Measurements from ENCODE around the gene KAZN.

The KAZN gene

GRCh38 chr1:14723401-14723800 is 124.9 kb downstream of the KAZN start:
- no peak for DNase-seq

- DNase-seq = no peak
Measured at GRCh38 chr1:14724246-14724645, 125.8 kb downstream of the KAZN start.

- no peak for DNase-seq
Measured at GRCh38 chr1:14724678-14725077, 126.2 kb downstream of the KAZN start.

- DNase-seq = no peak
Measured at GRCh38 chr1:14725238-14725637, 126.8 kb downstream of the KAZN start.

GRCh38 chr1:14725695-14726094 is 127.2 kb downstream of the KAZN start:
- DNase-seq = no peak

- DNase-seq = no peak
Measured at GRCh38 chr1:14726606-14727005, 128.1 kb downstream of the KAZN start.

- DNase-seq = no peak
Measured at GRCh38 chr1:14728516-14728915, 130.0 kb downstream of the KAZN start.

- DNase-seq = no peak
Measured at GRCh38 chr1:14732728-14733047, 134.2 kb downstream of the KAZN start.

- no peak for DNase-seq
Measured at GRCh38 chr1:14733048-14733778, 134.7 kb downstream of the KAZN start.

GRCh38 chr1:14733779-14734140 is 135.3 kb downstream of the KAZN start:
- no peak for DNase-seq

- no peak for DNase-seq
Measured at GRCh38 chr1:14735841-14736240, 137.4 kb downstream of the KAZN start.

GRCh38 chr1:14737561-14738094 is 139.1 kb downstream of the KAZN start:
- no peak for DNase-seq

GRCh38 chr1:14738235-14738634 is 139.8 kb downstream of the KAZN start:
- DNase-seq = no peak

- DNase-seq = no peak
Measured at GRCh38 chr1:14738647-14739046, 140.2 kb downstream of the KAZN start.

GRCh38 chr1:14739082-14739832 is 140.8 kb downstream of the KAZN start:
- DNase-seq = no peak

GRCh38 chr1:14740016-14740415 is 141.5 kb downstream of the KAZN start:
- no peak for DNase-seq

- no peak for DNase-seq
Measured at GRCh38 chr1:14741082-14741481, 142.6 kb downstream of the KAZN start.

- no peak for DNase-seq
Measured at GRCh38 chr1:14741532-14741931, 143.0 kb downstream of the KAZN start.

GRCh38 chr1:14742181-14742980 is 143.9 kb downstream of the KAZN start:
- peak; percentile 79 for DNase-seq

GRCh38 chr1:14743368-14743767 is 144.9 kb downstream of the KAZN start:
- DNase-seq = no peak

- DNase-seq = no peak
Measured at GRCh38 chr1:14745001-14745720, 146.7 kb downstream of the KAZN start.

GRCh38 chr1:14745789-14746188 is 147.3 kb downstream of the KAZN start:
- no peak for DNase-seq

- no peak for DNase-seq
Measured at GRCh38 chr1:14746393-14746792, 147.9 kb downstream of the KAZN start.

All from NCI-H226 (cell line).